Measurements from ENCODE around the gene CNTN4. TPM values are rescaled to one million over a fixed set of nuclear protein-coding genes. Genes with fewer than 3 reads are reported as not detected.

Gene CNTN4
- total and polyA plus RNA-seq, 2 donors (not counting 3 experiments of a cell fraction or from before 2014, with no cell fraction given) = not detected

DNA sequence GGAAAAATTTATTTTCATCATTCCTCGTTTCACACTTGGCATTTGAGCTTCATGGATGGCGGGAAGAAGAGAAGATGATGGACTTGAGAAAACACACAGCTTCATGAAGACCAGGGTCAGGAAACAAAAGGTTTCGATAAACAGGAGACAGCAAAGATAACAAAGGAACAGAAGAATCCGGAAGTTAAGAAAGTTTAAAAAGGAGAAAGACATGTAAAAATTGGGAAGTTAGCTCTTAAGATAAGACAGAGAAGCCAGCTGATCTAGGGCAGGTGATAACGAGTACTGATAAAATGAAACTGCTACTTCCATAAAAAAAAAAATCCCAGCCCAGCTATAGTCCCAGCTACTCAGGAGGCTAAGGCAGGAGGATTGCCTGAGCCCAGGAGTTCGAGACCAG lies 987.6 kb downstream of the CNTN4 start:
- FAIRE-seq = no peak
- Histone ChIP-seq H3K9ac (replicated peaks; ENCODE audit: extremely low read depth, insufficient read depth, low read length) (no peak overlapping the region), H2AFZ (ENCODE audit: low read depth, low read length) (no peak overlapping the region), H3K79me2 (ENCODE audit: control insufficient read depth, insufficient read depth, low read length) (no peaks in the 10 kb centered on the region), H3K4me3 (replicated peaks in 1 of 3; ENCODE audit: insufficient read depth in 1 of 3, low read depth in 1 of 3, low read length in 3 of 3) (no peak overlapping the region), H3K27me3 (ENCODE audit: control insufficient read depth in 2 of 2, insufficient read depth in 2 of 2, low read length in 2 of 2) (no peaks in the 10 kb centered on the region), H3K9me1 (replicated peaks; ENCODE audit: control insufficient read depth, extremely low read depth, insufficient read depth, low read length) (no peaks in the 10 kb centered on the region), H3K4me2 (ENCODE audit: insufficient read depth, low read length) (no peak overlapping the region), H4K20me1 (replicated peaks; ENCODE audit: control insufficient read depth, extremely low read depth, insufficient read depth, low read length) (no peaks in the 10 kb centered on the region), H3K4me1 (ENCODE audit: control insufficient read depth, extremely low read depth, insufficient read depth, low read length) (no peaks in the 10 kb centered on the region), H3K27ac (ENCODE audit: insufficient read depth, low read depth, low read length) (no peak overlapping the region), H3K36me3 (ENCODE audit: control insufficient read depth in 2 of 2, extremely low read depth in 1 of 2, insufficient read depth in 2 of 2, low read length in 2 of 2) (no peaks in the 10 kb centered on the region), H3K9me3 (replicated peaks; ENCODE audit: control insufficient read depth, insufficient read depth, low read length) (peaks cover 2% of the 10 kb centered on the region)
- POLR2A ChIA-PET = no interaction called here
- DNase-seq (ENCODE audit: low read depth, low spot score) = no peak
- dilution Hi-C loops (cut with MboI; ENCODE audit: extremely low pct_ligation_motif_present, low sequenced_read_pairs) (no loop called here), intact Hi-C loops (cut with micrococcal nuclease) (no loop called here)
- TF ChIP-seq, protein P1, sequence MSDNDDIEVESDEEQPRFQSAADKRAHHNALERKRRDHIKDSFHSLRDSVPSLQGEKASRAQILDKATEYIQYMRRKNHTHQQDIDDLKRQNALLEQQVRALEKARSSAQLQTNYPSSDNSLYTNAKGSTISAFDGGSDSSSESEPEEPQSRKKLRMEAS (IDR thresholded peaks at IDR 0.05; ENCODE audit: insufficient read depth, insufficient read length) = no peak
- no peak for TF ChIP-seq POLR2AphosphoS5 (IDR thresholded peaks at IDR 0.05; ENCODE audit: insufficient read depth, low read depth, low read length)
- no peak for TF ChIP-seq JUN (IDR thresholded peaks at IDR 0.05; ENCODE audit: borderline replicate concordance, insufficient read depth, insufficient read length, low read depth)
- no peak for TF ChIP-seq CTCF (IDR thresholded peaks at IDR 0.05; ENCODE audit: extremely low read depth in 1 of 2, insufficient read depth in 1 of 2, low read depth in 1 of 2, low read length in 2 of 2)
- no peak for TF ChIP-seq MYC (IDR thresholded peaks at IDR 0.05; ENCODE audit: low read depth, low read length)
- TF ChIP-seq EZH2 (IDR thresholded peaks at IDR 0.05; ENCODE audit: borderline replicate concordance, low read depth, low read length, severe bottlenecking) = no peak
- TF ChIP-seq FOS (IDR thresholded peaks at IDR 0.05; ENCODE audit: borderline replicate concordance, insufficient read depth, low read length) = no peak
- TF ChIP-seq POLR2A (IDR thresholded peaks at IDR 0.05; ENCODE audit: low read depth, low read length) = no peak
- no peak for TF ChIP-seq GATA2 (IDR thresholded peaks at IDR 0.05; ENCODE audit: insufficient read depth, insufficient read length, low read depth, low read length)
- BruUV-seq (replicated peaks) = no TSS peak
- CTCF ChIA-PET = interaction anchor here (0.9 kb wide), 1 partner anchor 21 kb away, joined by 3 read pairs; no protein-coding TSS in a partner anchor

Measured in endothelial cell of umbilical vein (primary cell).